Astrocyte (in vitro differentiated cells and primary cell): ENCODE measurements around the gene MMP7. TPM values are rescaled to one million over a fixed set of nuclear protein-coding genes. Genes with fewer than 3 reads are reported as not detected.
A peak's percentile ranks its signal among the peaks of the same experiment; 100 is the strongest.

Source experiments
- DNase-seq: peaks from one replicate; pipeline ENCODE4 v3.0.0-alpha.2; 2010; ENCODE audit warnings: low read depth
- FAIRE-seq: peaks from 2 replicates; lab custom pipeline; 2011; peaks lifted over from hg19 to GRCh38; lab: Jason Lieb, UNC
- H2AFZ ChIP-seq: 2 replicates; pipeline ENCODE4 v1.6.0; 2012; ENCODE audit warnings: low read depth, low read length, inconsistent platforms
- H3K27ac ChIP-seq: 2 replicates; pipeline ENCODE4 v1.5.1; 2011; ENCODE audit warnings: low read depth, low read length, inconsistent platforms
- H3K27me3 ChIP-seq: 2 replicates; pipeline ENCODE4 v1.6.0; 2011; ENCODE audit warnings: low read length, inconsistent platforms; ENCODE audit not compliant: insufficient read depth
- H3K36me3 ChIP-seq: 2 replicates; pipeline ENCODE4 v1.5.1; 2011; ENCODE audit warnings: low read length, inconsistent platforms; ENCODE audit not compliant: insufficient read depth
- H3K4me1 ChIP-seq: 2 replicates; pipeline ENCODE4 v1.5.1; 2011; ENCODE audit warnings: low read length, inconsistent platforms; ENCODE audit not compliant: insufficient read depth
- H3K4me2 ChIP-seq: 2 replicates; pipeline ENCODE4 v1.6.0; 2012; ENCODE audit warnings: low read length, inconsistent platforms
- H3K4me3 ChIP-seq: 2 replicates; pipeline ENCODE4 v1.5.1; 2011; ENCODE audit warnings: low read depth, mild to moderate bottlenecking, low read length, inconsistent platforms; ENCODE audit not compliant: insufficient read depth
- H3K79me2 ChIP-seq: 2 replicates; pipeline ENCODE4 v1.6.0; 2012; ENCODE audit warnings: mild to moderate bottlenecking, low read length, inconsistent platforms; ENCODE audit not compliant: insufficient read depth
- H3K9ac ChIP-seq: 2 replicates; pipeline ENCODE4 v1.6.0; 2012; ENCODE audit warnings: mild to moderate bottlenecking, low read length, inconsistent platforms
- H3K9me3 ChIP-seq: 2 replicates; pipeline ENCODE4 v1.5.1; 2012; ENCODE audit warnings: low read depth, mild to moderate bottlenecking, low read length, inconsistent platforms; ENCODE audit not compliant: insufficient read depth
- H4K20me1 ChIP-seq: 2 replicates; pipeline ENCODE4 v1.6.0; 2012; ENCODE audit warnings: low read length, inconsistent platforms; ENCODE audit not compliant: insufficient read depth
- H3K27ac Mint-ChIP-seq: one replicate; pipeline ENCODE4 v1.8.0; 2021; ENCODE audit warnings: mild to moderate bottlenecking, mixed read lengths; ENCODE audit not compliant: unreplicated experiment
- H3K27me3 Mint-ChIP-seq: one replicate; pipeline ENCODE4 v1.8.0; 2021; ENCODE audit warnings: low read depth, mixed read lengths; ENCODE audit not compliant: unreplicated experiment
- H3K36me3 Mint-ChIP-seq: one replicate; pipeline ENCODE4 v1.8.0; 2021; ENCODE audit warnings: low read depth, mixed read lengths; ENCODE audit not compliant: unreplicated experiment
- H3K4me1 Mint-ChIP-seq: one replicate; pipeline ENCODE4 v1.8.0; 2021; ENCODE audit warnings: low read depth, mixed read lengths; ENCODE audit not compliant: unreplicated experiment
- H3K4me3 Mint-ChIP-seq: one replicate; pipeline ENCODE4 v1.8.0; 2021; ENCODE audit warnings: mild to moderate bottlenecking, moderate library complexity, mixed read lengths; ENCODE audit not compliant: unreplicated experiment
- H3K9me3 Mint-ChIP-seq: one replicate; pipeline ENCODE4 v1.8.0; 2021; ENCODE audit warnings: mild to moderate bottlenecking, mixed read lengths; ENCODE audit not compliant: unreplicated experiment
- CTCF ChIP-seq: IDR thresholded peaks from 2 replicates; pipeline ENCODE4 v1.5.1; 2011; ENCODE audit warnings: low read depth, mild to moderate bottlenecking, inconsistent platforms, low read length, moderate library complexity; ENCODE audit not compliant: insufficient read depth
- EZH2 ChIP-seq: IDR thresholded peaks from 2 replicates; pipeline ENCODE4 v1.6.1; 2012; ENCODE audit warnings: mild to moderate bottlenecking, low read length, inconsistent platforms; ENCODE audit not compliant: insufficient read depth
- total RNA-seq: library from RNA; stranded (reverse); gene quantifications from 2 replicates; pipeline ENCODE4 v1.2.1, GENCODE V29; 2021

Gene MMP7
- total RNA-seq, 1 donor from 2014 or later: 2.6 TPM

- Histone ChIP-seq H3K27ac (no peak overlapping the region), H3K9ac (no peak overlapping the region), H2AFZ (no peak overlapping the region), H4K20me1 (no peaks in the 10 kb centered on the region), H3K27me3 (no peaks in the 10 kb centered on the region), H3K4me2 (no peak overlapping the region), H3K9me3 (no peaks in the 10 kb centered on the region), H3K36me3 (no peaks in the 10 kb centered on the region), H3K4me1 (no peaks in the 10 kb centered on the region), H3K4me3 (no peak overlapping the region), H3K79me2 (no peaks in the 10 kb centered on the region)
- no peaks in the 10 kb centered on the region for H3K9me3 Mint-ChIP-seq
- TF ChIP-seq CTCF (no peak), EZH2 (no peak)
- FAIRE-seq (no peak), DNase-seq (no peak)
- no peaks in the 10 kb centered on the region for H3K36me3 Mint-ChIP-seq
- H3K4me3 Mint-ChIP-seq: no peak overlapping the region
- no peaks in the 10 kb centered on the region for H3K27me3 Mint-ChIP-seq
- H3K27ac Mint-ChIP-seq: no peak overlapping the region
- H3K4me1 Mint-ChIP-seq: peaks cover 5% of the 10 kb centered on the region
Observed at GRCh38 chr11:102544594-102544993, 14.0 kb upstream of the MMP7 start.

DNA sequence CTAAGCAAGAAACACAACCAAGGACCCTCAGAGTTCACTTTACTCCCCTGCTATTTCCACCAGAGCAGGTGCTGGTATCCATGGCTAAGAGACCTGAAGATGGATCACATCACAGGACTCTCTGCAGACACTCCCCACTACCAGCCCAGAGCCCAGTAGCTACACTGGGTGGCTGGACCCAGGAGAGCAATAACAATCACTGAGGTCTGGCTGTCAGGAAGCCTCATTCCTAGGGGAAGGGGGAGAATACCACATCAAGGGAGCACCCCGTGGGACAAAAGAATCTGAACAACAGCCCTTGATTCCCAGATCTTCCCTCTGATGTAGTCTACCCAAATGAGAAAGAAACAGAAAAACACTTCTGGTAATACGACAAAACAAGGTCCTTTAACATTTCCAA is 9.0 kb upstream of the MMP7 start:
- TF ChIP-seq EZH2 (no peak), CTCF (no peak)
- no peak overlapping the region for H3K4me3 Mint-ChIP-seq
- H3K27ac Mint-ChIP-seq: no peak overlapping the region
- Histone ChIP-seq H3K79me2 (no peaks in the 10 kb centered on the region), H3K27ac (no peak overlapping the region), H3K27me3 (no peaks in the 10 kb centered on the region), H3K4me3 (no peak overlapping the region), H4K20me1 (no peaks in the 10 kb centered on the region), H3K9me3 (no peaks in the 10 kb centered on the region), H3K36me3 (no peaks in the 10 kb centered on the region), H2AFZ (no peak overlapping the region), H3K9ac (no peak overlapping the region), H3K4me2 (no peak overlapping the region), H3K4me1 (no peaks in the 10 kb centered on the region)
- H3K9me3 Mint-ChIP-seq: no peaks in the 10 kb centered on the region
- no peaks in the 10 kb centered on the region for H3K36me3 Mint-ChIP-seq
- DNase-seq (no peak), FAIRE-seq (no peak)
- no peaks in the 10 kb centered on the region for H3K27me3 Mint-ChIP-seq
- H3K4me1 Mint-ChIP-seq: no peaks in the 10 kb centered on the region

DNA sequence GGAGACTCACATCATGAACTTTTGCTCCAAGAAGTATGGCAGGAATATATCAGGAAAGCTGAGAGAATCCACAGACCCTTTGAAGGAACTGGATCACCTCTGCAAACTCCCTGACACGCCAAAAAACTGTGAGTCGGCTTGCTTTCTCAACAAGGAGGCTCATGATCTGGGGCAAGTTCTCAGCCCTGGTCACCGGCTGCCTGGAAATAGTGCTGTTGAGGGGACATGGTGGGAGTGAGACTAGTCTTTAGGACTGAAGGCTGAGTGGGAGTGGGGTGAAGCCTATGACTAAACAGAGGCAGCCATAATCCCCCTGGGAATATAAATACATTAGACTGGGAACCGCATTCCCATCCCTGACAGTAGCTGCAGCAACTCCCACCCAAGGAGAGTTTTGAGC is 8.4 kb upstream of the MMP7 start:
- no peaks in the 10 kb centered on the region for H3K27me3 ChIP-seq
- no peak overlapping the region for H3K4me3 ChIP-seq
- no peaks in the 10 kb centered on the region for H4K20me1 ChIP-seq
- H3K27me3 Mint-ChIP-seq: no peaks in the 10 kb centered on the region
- H3K9ac ChIP-seq: no peak overlapping the region
- H3K4me3 Mint-ChIP-seq: no peak overlapping the region
- no peak overlapping the region for H3K27ac ChIP-seq
- no peaks in the 10 kb centered on the region for H3K9me3 ChIP-seq
- no peaks in the 10 kb centered on the region for H3K36me3 Mint-ChIP-seq
- FAIRE-seq (peak; percentile 5), DNase-seq (no peak)
- H3K4me2 ChIP-seq: no peak overlapping the region
- no peaks in the 10 kb centered on the region for H3K79me2 ChIP-seq
- TF ChIP-seq EZH2: no peak
- no peak for TF ChIP-seq CTCF
- no peaks in the 10 kb centered on the region for H3K4me1 Mint-ChIP-seq
- no peaks in the 10 kb centered on the region for H3K36me3 ChIP-seq
- no peaks in the 10 kb centered on the region for H3K9me3 Mint-ChIP-seq
- no peaks in the 10 kb centered on the region for H3K4me1 ChIP-seq
- H3K27ac Mint-ChIP-seq: no peak overlapping the region
- H2AFZ ChIP-seq: no peak overlapping the region
